Ascending aorta (tissue), 2 donors: ENCODE measurements around the gene CCDC12. TPM values are rescaled to one million over a fixed set of nuclear protein-coding genes. Genes with fewer than 3 reads are reported as not detected.

ENCODE experiments used
- DNase-seq, 2 donors: peaks; one replicate each; pipeline ENCODE4 v3.0.0-alpha.2; 2019; ENCODE audit warnings: low spot score in 2 of 2
- H3K27ac ChIP-seq, 2 donors: fragments of 200-600 bp; sonication (generic); one replicate each; pipeline ENCODE4 v1.5.1; 2016 to 2017; ENCODE audit warnings: mild to moderate bottlenecking in 1 of 2
- H3K27me3 ChIP-seq: fragments of 200-600 bp; sonication (generic); one replicate; pipeline ENCODE4 v1.5.1; 2017
- H3K36me3 ChIP-seq, 2 donors: fragments of 200-600 bp; sonication (generic); one replicate each; pipeline ENCODE4 v1.5.1; 2016
- H3K4me1 ChIP-seq, 2 donors: fragments of 200-600 bp; sonication (generic); one replicate each; pipeline ENCODE4 v1.5.1; 2016 to 2017; ENCODE audit warnings: mild to moderate bottlenecking in 1 of 2
- H3K4me3 ChIP-seq, 2 donors: fragments of 200-600 bp; sonication (generic); one replicate each; pipeline ENCODE4 v1.5.1; 2016 to 2017; ENCODE audit warnings: mild to moderate bottlenecking in 1 of 2
- H3K9me3 ChIP-seq, 2 donors: fragments of 200-600 bp; sonication (generic); one replicate each; pipeline ENCODE4 v1.5.1; 2016
- CTCF ChIP-seq, 3 experiments: fragments of 200-600 bp in 2 of 3; fragments of 450-650 bp in 1 of 3; sonication (generic) in 2 of 3; IDR thresholded peaks; one replicate each; pipeline ENCODE4 v1.5.1; 2016 to 2019; ENCODE audit warnings: antibody characterized with exemption in 3 of 3, mild to moderate bottlenecking in 1 of 3, moderate library complexity in 1 of 3
- intact Hi-C: fragments of 100-400 bp; cut with DNase I; formaldehyde crosslinking; loops from one replicate; pipeline ENCODE4 v1.15.1; 2023
- total RNA-seq: library from RNA; depleted of rRNA; stranded (reverse); fragments of >200 nt; gene quantifications from one replicate; pipeline ENCODE4 v1.1.0, GENCODE V29; 2016

CCDC12 gene
- total RNA-seq, 1 donor from 2014 or later = 34.3 TPM

DNA sequence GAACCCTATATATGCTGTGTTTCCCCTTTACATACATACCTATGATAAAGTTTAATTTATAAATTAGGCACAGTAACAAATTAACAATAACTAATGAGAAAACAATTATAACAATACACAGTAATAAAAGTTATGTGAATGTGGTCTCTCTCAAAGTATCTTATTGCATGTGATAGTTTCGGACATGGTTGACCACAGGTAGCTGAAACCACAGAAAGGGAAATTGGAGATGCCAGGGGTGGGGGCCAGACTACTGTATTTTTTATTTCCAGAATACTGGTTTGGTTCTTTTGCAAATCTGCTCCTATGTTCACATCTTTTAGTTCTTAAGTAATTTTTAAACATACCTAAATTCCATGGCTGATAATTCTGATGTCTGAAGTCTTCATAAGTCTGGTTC lies 58.3 kb downstream of the CCDC12 start:
- Histone ChIP-seq H3K4me3 (no peak overlapping the region), H3K27me3 (no peaks in the 10 kb centered on the region), H3K36me3 (peaks cover 39 to 68% of the 10 kb centered on the region in 2 donors), H3K4me1 (no peaks in the 10 kb centered on the region), H3K27ac (no peak overlapping the region), H3K9me3 (no peaks in the 10 kb centered on the region)
- no peak for TF ChIP-seq CTCF (IDR thresholded peaks at IDR 0.05)
- intact Hi-C loops = no loop called here
- DNase-seq = no peak

GRCh38 chr3:46917257-46917656 lies 59.3 kb downstream of the CCDC12 start:
- no peak for TF ChIP-seq CTCF (IDR thresholded peaks at IDR 0.05)
- peak in 1 of 2 donors; percentile 47 for DNase-seq
- Histone ChIP-seq H3K9me3 (no peaks in the 10 kb centered on the region), H3K4me1 (no peaks in the 10 kb centered on the region), H3K36me3 (peaks cover 29 to 59% of the 10 kb centered on the region in 2 donors), H3K27ac (no peak overlapping the region), H3K27me3 (no peaks in the 10 kb centered on the region), H3K4me3 (no peak overlapping the region)
- intact Hi-C loops = no loop called here

DNA sequence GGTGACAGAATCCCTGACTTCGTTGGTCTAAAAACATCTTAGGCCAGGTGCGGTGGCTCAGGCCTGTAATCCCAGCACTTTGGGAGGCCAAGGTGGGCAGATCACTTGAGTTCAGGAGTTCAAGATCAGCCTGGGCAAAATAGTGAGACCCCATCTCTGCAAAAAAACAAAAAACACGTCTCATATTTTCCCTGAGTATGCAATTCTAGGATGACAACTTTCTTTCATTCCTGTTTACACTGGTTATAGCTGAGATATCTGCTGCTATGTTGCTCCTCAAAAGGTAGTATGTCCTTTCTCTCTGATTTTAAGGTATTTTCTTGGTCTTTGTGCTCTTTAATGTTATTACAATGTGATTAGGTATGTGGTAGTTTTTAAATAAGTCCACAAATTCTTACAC lies 59.7 kb downstream of the CCDC12 start:
- H3K36me3 ChIP-seq = peaks cover 25 to 55% of the 10 kb centered on the region in 2 donors
- no peaks in the 10 kb centered on the region for H3K27me3 ChIP-seq
- no peak overlapping the region for H3K4me3 ChIP-seq
- intact Hi-C loops = no loop called here
- no peaks in the 10 kb centered on the region for H3K4me1 ChIP-seq
- H3K9me3 ChIP-seq = no peaks in the 10 kb centered on the region
- no peak for DNase-seq
- TF ChIP-seq CTCF (IDR thresholded peaks at IDR 0.05) = no peak
- H3K27ac ChIP-seq = no peak overlapping the region

DNA sequence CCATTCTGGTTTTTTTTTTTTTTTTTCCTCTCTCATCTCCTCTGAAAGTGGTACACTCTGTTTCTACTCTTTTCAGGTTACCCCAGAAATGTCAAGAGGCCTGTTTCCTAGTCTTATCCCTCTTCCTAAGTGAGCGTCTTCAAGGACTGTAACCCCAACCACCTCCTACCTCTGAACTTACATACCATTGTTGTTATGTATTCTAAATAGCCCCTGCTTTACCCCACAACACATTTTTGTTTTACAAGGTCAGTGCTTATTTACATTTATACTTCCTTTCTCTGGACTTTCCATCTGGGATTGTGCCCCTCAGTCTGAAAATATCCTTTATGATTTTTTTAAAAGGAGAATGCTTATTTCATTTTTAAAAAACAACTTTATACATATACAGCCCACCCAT lies 60.3 kb downstream of the CCDC12 start:
- H3K36me3 ChIP-seq = peaks cover 20 to 49% of the 10 kb centered on the region in 2 donors
- no peaks in the 10 kb centered on the region for H3K4me1 ChIP-seq
- no peak overlapping the region for H3K4me3 ChIP-seq
- intact Hi-C loops = no loop called here
- no peak for DNase-seq
- H3K27ac ChIP-seq = no peak overlapping the region
- H3K9me3 ChIP-seq = no peaks in the 10 kb centered on the region
- no peak for TF ChIP-seq CTCF (IDR thresholded peaks at IDR 0.05)
- no peaks in the 10 kb centered on the region for H3K27me3 ChIP-seq

- intact Hi-C loops = no loop called here
- TF ChIP-seq CTCF (IDR thresholded peaks at IDR 0.05) = no peak
- H3K27ac ChIP-seq = no peak overlapping the region
- DNase-seq = no peak
- H3K4me3 ChIP-seq = no peak overlapping the region
- no peaks in the 10 kb centered on the region for H3K27me3 ChIP-seq
- H3K4me1 ChIP-seq = no peaks in the 10 kb centered on the region
- peaks cover 10 to 40% of the 10 kb centered on the region in 2 donors for H3K36me3 ChIP-seq
- no peaks in the 10 kb centered on the region for H3K9me3 ChIP-seq
Measured at GRCh38 chr3:46915297-46915822, 61.2 kb downstream of the CCDC12 start.

- no peaks in the 10 kb centered on the region for H3K9me3 ChIP-seq
- peaks cover 6 to 35% of the 10 kb centered on the region in 2 donors for H3K36me3 ChIP-seq
- H3K4me3 ChIP-seq = no peak overlapping the region
- H3K4me1 ChIP-seq = peaks cover 0 to 1% of the 10 kb centered on the region in 2 donors
- intact Hi-C loops = no loop called here
- no peak for DNase-seq
- H3K27me3 ChIP-seq = no peaks in the 10 kb centered on the region
- no peak overlapping the region for H3K27ac ChIP-seq
- no peak for TF ChIP-seq CTCF (IDR thresholded peaks at IDR 0.05)
Measured at GRCh38 chr3:46914849-46915248, 61.7 kb downstream of the CCDC12 start.
